Ovary (tissue), 9 donors: ENCODE data around the gene KCTD16. TPM values are rescaled to one million over a fixed set of nuclear protein-coding genes. Genes with fewer than 3 reads are reported as not detected.

Source experiments
- DNase-seq, 5 donors: peaks; one replicate each; pipeline ENCODE4 v3.0.0-alpha.2; 2019 to 2020
- H3K27ac ChIP-seq, 2 donors: fragments of 200-600 bp; one replicate each; pipeline versions ENCODE4 v1.5.1 to v1.8.0; 2019 to 2022
- H3K27me3 ChIP-seq: fragments of 200-600 bp; one replicate; pipeline ENCODE4 v1.8.0; 2022
- H3K36me3 ChIP-seq: fragments of 200-600 bp; sonication (generic); one replicate; pipeline ENCODE4 v1.5.1; 2019
- H3K4me1 ChIP-seq: one replicate; pipeline ENCODE4 v1.8.1; 2013; ENCODE audit warnings: mild to moderate bottlenecking, moderate library complexity; ENCODE audit not compliant: insufficient read depth
- H3K4me3 ChIP-seq: fragments of 200-600 bp; sonication (generic); one replicate; pipeline ENCODE4 v1.5.1; 2017
- H3K9me3 ChIP-seq, 2 donors: fragments of 200-600 bp in 1 of 2; sonication (generic) in 1 of 2; one replicate each; pipeline versions ENCODE4 v1.5.1 to v1.8.1; 2013 to 2019; ENCODE audit warnings: mild to moderate bottlenecking in 1 of 2, moderate library complexity in 1 of 2
- CTCF ChIP-seq, 3 donors: fragments of 450-650 bp in 2 of 3; fragments of 200-600 bp in 1 of 3; IDR thresholded peaks; one replicate each; pipeline versions ENCODE4 v1.5.1 to v1.8.0; 2016 to 2022; ENCODE audit warnings: antibody characterized with exemption in 3 of 3, mild to moderate bottlenecking in 1 of 3
- EP300 ChIP-seq: sonication (generic); formaldehyde crosslinking; IDR thresholded peaks from one replicate; pipeline ENCODE4 v1.6.1; 2017; ENCODE audit warnings: antibody characterized with exemption
- POLR2A ChIP-seq: fragments of 450-650 bp; IDR thresholded peaks from one replicate; pipeline ENCODE4 v1.6.1; 2017; ENCODE audit warnings: antibody characterized with exemption, mild to moderate bottlenecking, moderate library complexity
- WGBS, 3 donors: extraction: QIAGEN DNeasy Blood & Tissue Kit in 1 of 3; methylation state at CpG; one replicate each; pipeline versions ENCODE4 v1.1.5 to v1.1.7; 2013 to 2017; 5-methylcytosine and 5-hydroxymethylcytosine counted together
- intact Hi-C, 4 donors: fragments of 100-400 bp; cut with DNase I; formaldehyde crosslinking; loops; one replicate each; pipeline versions ENCODE4 v1.11.0 to v1.15.1; 2022 to 2023
- polyA plus RNA-seq, 2 donors: library from polyadenylated mRNA; stranded (reverse); fragments of 200-250 nt in 1 of 2; fragments of 350-450 nt in 1 of 2; fragmentation: Illumina TruSeq in 1 of 2; extraction: RNeasy Lipid Tissue Mini Kit (QIAGEN cat#74804) in 1 of 2; gene quantifications; one replicate each; pipeline ENCODE4 v1.2.3, GENCODE V29; 2013 to 2014
- total RNA-seq, 7 donors: library from RNA; depleted of rRNA in 2 of 7; stranded (reverse); fragments of >200 nt in 2 of 7; fragmentation: NEBNext Ultra II Directional in 3 of 7; extraction: Animal tissue kit (Norgen Biotek cat#: 25700) in 3 of 7; gene quantifications; one replicate each; pipeline versions ENCODE4 v1.1.0 to v1.2.4, GENCODE V29; 2016 to 2023
- donor health status: DM: no; HTN: no; CAD: no; lungs with moderate emphysema.
- donor health status: DM: no; HTN: no; CAD: no.
- donor health status: Bipolar disorder and iron deficiency.
- donor health status: DM: yes; HTN: yes; CAD: no.
- donor health status: DM: no; HTN: no; CAD: no.
- donor health status: DM: yes; HTN: yes; CAD: no.

KCTD16 gene
- total and polyA plus RNA-seq, 9 donors = under 0.01 to 0.46 (median 0.13) TPM; not detected in 1

DNA sequence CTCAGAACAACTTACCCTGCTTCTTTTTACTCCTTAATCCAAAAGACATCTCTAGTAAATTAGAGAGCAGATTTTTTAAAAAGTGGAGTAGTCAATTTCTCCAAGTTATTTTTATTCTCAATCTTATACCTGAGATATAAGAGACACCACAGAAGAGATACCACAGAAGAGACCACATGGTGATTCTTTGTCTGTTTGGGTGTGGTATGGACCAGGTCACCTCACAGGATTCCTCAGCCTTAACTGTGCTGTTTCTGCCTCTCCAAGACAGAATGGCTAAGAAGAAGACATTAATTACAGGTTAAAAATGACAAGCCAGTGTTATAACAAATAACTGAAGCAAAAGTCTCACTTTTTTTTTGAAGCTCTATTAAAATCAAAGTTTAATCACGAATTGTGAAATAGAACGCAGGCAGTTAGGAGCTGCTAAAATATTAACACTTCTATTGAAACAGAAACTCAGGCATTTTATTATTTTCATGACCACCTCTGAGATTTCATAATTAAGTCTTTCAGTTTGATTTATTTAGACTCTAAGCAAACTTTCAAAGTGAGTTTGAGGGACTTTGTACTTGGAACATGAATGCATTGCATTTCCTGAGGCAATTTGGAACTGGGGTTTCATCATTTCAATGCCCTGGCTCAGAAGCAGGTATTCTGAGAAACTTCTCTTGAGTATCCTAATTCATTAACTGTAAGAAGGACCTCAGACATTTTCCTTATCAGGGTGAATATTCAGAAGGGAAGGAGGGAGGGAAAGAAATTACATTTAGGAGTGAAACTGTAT lies 280.7 kb downstream of the KCTD16 start:
- 76 to 81% (median 81%) methylated on average over 2 of the region's 2 CpGs for WGBS, 3 donors
- H3K9me3 ChIP-seq = no peaks in the 10 kb centered on the region
- no peaks in the 10 kb centered on the region for H3K36me3 ChIP-seq
- no peak overlapping the region for H3K27ac ChIP-seq
- no peak overlapping the region for H3K4me3 ChIP-seq
- H3K27me3 ChIP-seq = no peaks in the 10 kb centered on the region
- intact Hi-C loops = no loop called here
- no peaks in the 10 kb centered on the region for H3K4me1 ChIP-seq
- TF ChIP-seq EP300 (no peak), CTCF (IDR thresholded peaks at IDR 0.05) (no peak), POLR2A (no peak)
- no peak for DNase-seq

- no peaks in the 10 kb centered on the region for H3K4me1 ChIP-seq
- H3K27ac ChIP-seq = no peak overlapping the region
- WGBS, 3 donors = 40 to 58% (median 45%) methylated on average over 4 of the region's 4 CpGs
- intact Hi-C loops = no loop called here
- no peaks in the 10 kb centered on the region for H3K9me3 ChIP-seq
- H3K4me3 ChIP-seq = no peak overlapping the region
- H3K36me3 ChIP-seq = no peaks in the 10 kb centered on the region
- TF ChIP-seq POLR2A (no peak), EP300 (no peak), CTCF (IDR thresholded peaks at IDR 0.05) (no peak)
- no peaks in the 10 kb centered on the region for H3K27me3 ChIP-seq
- DNase-seq = no peak
Observed at GRCh38 chr5:144453753-144454152, 283.1 kb downstream of the KCTD16 start.

DNA sequence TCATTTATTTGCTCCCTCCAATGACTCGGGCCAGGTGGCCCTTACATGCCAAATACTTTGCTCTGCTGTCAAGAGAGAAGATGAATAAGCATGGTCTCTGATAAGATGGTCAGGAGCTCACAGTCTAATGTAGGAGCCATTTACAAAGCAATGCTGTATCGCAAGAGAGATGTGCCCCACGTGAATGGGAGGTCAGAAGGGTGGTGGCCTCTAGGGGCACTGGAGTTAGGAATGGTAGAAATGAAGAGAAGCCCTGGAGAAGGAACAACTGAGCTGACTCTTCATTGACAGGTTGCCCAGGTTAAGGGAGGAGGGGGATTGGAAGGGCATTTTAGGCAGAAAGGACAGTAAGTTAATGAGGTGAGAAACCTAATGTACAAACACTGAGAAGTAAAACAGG lies 286.5 kb downstream of the KCTD16 start:
- H3K27me3 ChIP-seq = no peaks in the 10 kb centered on the region
- DNase-seq = no peak
- no peaks in the 10 kb centered on the region for H3K4me1 ChIP-seq
- H3K4me3 ChIP-seq = no peak overlapping the region
- intact Hi-C loops = no loop called here
- H3K9me3 ChIP-seq = no peaks in the 10 kb centered on the region
- WGBS, 3 donors = 27 to 38% (median 31%) methylated on average over 3 of the region's 3 CpGs
- TF ChIP-seq CTCF (IDR thresholded peaks at IDR 0.05) = no peak
- no peak for TF ChIP-seq POLR2A
- no peak for TF ChIP-seq EP300
- no peak overlapping the region for H3K27ac ChIP-seq
- no peaks in the 10 kb centered on the region for H3K36me3 ChIP-seq

DNA sequence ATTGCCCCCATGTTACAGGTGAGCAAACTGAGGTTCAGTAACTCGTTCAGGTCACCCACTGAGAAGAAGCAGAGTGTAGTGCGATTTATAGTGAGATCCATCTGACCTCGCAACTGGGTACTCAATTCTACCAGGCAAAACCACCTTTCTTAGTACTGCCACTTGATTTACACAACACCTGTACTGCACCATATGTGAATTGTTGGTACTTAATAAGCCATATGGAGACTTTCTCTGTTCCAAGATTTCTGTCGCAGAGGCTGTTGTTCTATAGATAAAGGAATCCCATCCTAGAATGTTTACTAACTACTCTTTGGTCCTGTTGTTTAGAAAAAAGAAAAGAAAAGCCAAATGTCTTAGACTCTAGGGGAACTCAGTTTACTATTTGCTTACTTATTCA lies 287.5 kb downstream of the KCTD16 start:
- no peak for DNase-seq
- Histone ChIP-seq H3K27ac (no peak overlapping the region), H3K4me3 (no peak overlapping the region), H3K9me3 (no peaks in the 10 kb centered on the region), H3K27me3 (no peaks in the 10 kb centered on the region), H3K36me3 (no peaks in the 10 kb centered on the region), H3K4me1 (no peaks in the 10 kb centered on the region)
- 68 to 84% (median 71%) methylated on average over 4 of the region's 4 CpGs for WGBS, 3 donors
- TF ChIP-seq EP300 (no peak), POLR2A (no peak), CTCF (IDR thresholded peaks at IDR 0.05) (no peak)
- intact Hi-C loops = no loop called here
